HCT116 (cell line): Measurements from ENCODE around the gene SEMA5A. TPM values are rescaled to one million over a fixed set of nuclear protein-coding genes. Genes with fewer than 3 reads are reported as not detected.

ENCODE experiments used
- ATAC-seq: fragments of 200-7000 bp; cut with Tn5 transposase; 2 replicates; pipeline ENCODE4 v1.9.1; 2020; ENCODE audit warnings: mild to moderate bottlenecking, moderate library complexity
- BruUV-seq: library from RNA; stranded (reverse); fragments of 400-500 nt; replicated peaks from 2 replicates; lab custom pipeline; 2021; lab: Mats Ljungman, UMichigan
- CTCF ChIA-PET: fragments of 300-600 bp; sonication (Branson Sonifier 250); formaldehyde crosslinking; loops from one replicate; lab custom pipeline; 2021; ENCODE audit warnings: antibody characterized with exemption; lab: Charles Lee
- POLR2A ChIA-PET: fragments of 300-600, 350-600 bp; sonication (Branson Sonifier 250); formaldehyde crosslinking; loops from one replicate; lab custom pipeline; 2021; ENCODE audit warnings: antibody characterized with exemption; lab: Charles Lee
- RAD21 ChIA-PET, 2 experiments: fragments of 300-600 bp; sonication (Branson Sonifier 250); formaldehyde crosslinking; loops; one replicate each; lab custom pipeline; 2023; ENCODE audit warnings: low total read pairs in 2 of 2; ENCODE audit not compliant: uncharacterized antibody in 2 of 2, unreplicated experiment in 2 of 2, low non-redundant PET in 1 of 2; lab: Charles Lee
- DNase-seq: peaks from one replicate; pipeline ENCODE4 v3.0.0-alpha.2; 2010; ENCODE audit warnings: low read depth, low spot score
- H2AFZ ChIP-seq: fragments of 200-600 bp; shearing (Covaris generic), sonication (generic); 2 replicates; pipeline ENCODE4 v1.6.1; 2017; ENCODE audit warnings: low read depth, mixed run types, mixed read lengths, antibody characterized with exemption, low read length; ENCODE audit not compliant: poor library complexity, severe bottlenecking
- H3K27ac ChIP-seq: 2 replicates; pipeline ENCODE4 v1.5.1; 2012; ENCODE audit warnings: low read depth, low read length
- H3K27me3 ChIP-seq: fragments of 200-600 bp; sonication (generic); 2 replicates; pipeline ENCODE4 v1.6.1; 2016; ENCODE audit warnings: mixed run types, low read length, mixed read lengths; ENCODE audit not compliant: insufficient read depth
- H3K36me3 ChIP-seq, 2 experiments: fragments of 200-500 bp in 1 of 2; fragments of 200-600 bp in 1 of 2; sonication (Bioruptor generic) in 1 of 2; sonication (generic) in 1 of 2; 2 replicates each; pipeline versions ENCODE4 v1.5.1 to v1.6.1; 2014 to 2016; ENCODE audit warnings: low read length in 2 of 2, inconsistent platforms in 1 of 2, mixed read lengths in 1 of 2, mixed run types in 1 of 2; ENCODE audit not compliant: insufficient read depth in 2 of 2, control insufficient read depth in 1 of 2
- H3K4me1 ChIP-seq, 2 experiments: fragments of 200-600 bp in 1 of 2; sonication (generic) in 1 of 2; 2 replicates each; pipeline versions ENCODE4 v1.5.1 to v1.6.1; 2012 to 2017; ENCODE audit warnings: low read length in 2 of 2, inconsistent platforms in 1 of 2, mild to moderate bottlenecking in 1 of 2, mixed read lengths in 1 of 2, mixed run types in 1 of 2, moderate library complexity in 1 of 2; ENCODE audit not compliant: insufficient read depth in 2 of 2, control insufficient read depth in 1 of 2
- H3K4me2 ChIP-seq: fragments of 200-600 bp; sonication (generic); 2 replicates; pipeline ENCODE4 v1.6.1; 2017; ENCODE audit warnings: mixed run types, low read length, mixed read lengths
- H3K4me3 ChIP-seq, 2 experiments: fragments of 200-600 bp in 1 of 2; sonication (generic) in 1 of 2; replicated peaks in 1 of 2; 2 replicates each; pipeline ENCODE4 v1.5.1; 2011 to 2016; ENCODE audit warnings: low read length in 2 of 2, control low read depth in 1 of 2, low read depth in 1 of 2, mild to moderate bottlenecking in 1 of 2, mixed read lengths in 1 of 2, mixed run types in 1 of 2
- H3K79me2 ChIP-seq: fragments of 200-600 bp; sonication (generic); 2 replicates; pipeline ENCODE4 v1.6.1; 2017; ENCODE audit warnings: mild to moderate bottlenecking, mixed run types, low read length, moderate library complexity, mixed read lengths; ENCODE audit not compliant: insufficient read depth
- H3K9ac ChIP-seq: fragments of 200-600 bp; sonication (generic); 2 replicates; pipeline ENCODE4 v1.6.1; 2016; ENCODE audit warnings: low read length, mixed read lengths
- H3K9me2 ChIP-seq: fragments of 200-600 bp; sonication (generic), shearing (Covaris generic); 2 replicates; pipeline ENCODE4 v1.6.1; 2017; ENCODE audit warnings: mixed run types, mild to moderate bottlenecking, moderate library complexity; ENCODE audit not compliant: insufficient read depth
- H3K9me3 ChIP-seq, 2 experiments: fragments of 200-500 bp in 1 of 2; fragments of 200-600 bp in 1 of 2; sonication (Bioruptor generic) in 1 of 2; sonication (generic) in 1 of 2; 2 replicates each; pipeline ENCODE4 v1.6.1; 2014 to 2017; ENCODE audit warnings: low read length in 2 of 2, mixed read lengths in 2 of 2, inconsistent platforms in 1 of 2, low read depth in 1 of 2, mild to moderate bottlenecking in 1 of 2, mixed run types in 1 of 2, moderate library complexity in 1 of 2; ENCODE audit not compliant: control insufficient read depth in 1 of 2, insufficient read depth in 1 of 2
- H4K20me1 ChIP-seq: fragments of 200-600 bp; sonication (generic), shearing (Covaris generic); 2 replicates; pipeline ENCODE4 v1.6.1; 2017; ENCODE audit warnings: mixed run types, mild to moderate bottlenecking, moderate library complexity; ENCODE audit not compliant: insufficient read depth
- CEBPB ChIP-seq: IDR thresholded peaks from 2 replicates; pipeline ENCODE4 v1.6.1; 2012; ENCODE audit warnings: low read depth
- EGR1 ChIP-seq: IDR thresholded peaks from 2 replicates; pipeline ENCODE4 v1.6.1; 2012; ENCODE audit warnings: low read depth
- ELF1 ChIP-seq: IDR thresholded peaks from 2 replicates; pipeline ENCODE4 v1.6.1; 2012; ENCODE audit warnings: low read depth, borderline replicate concordance
- EZH2 ChIP-seq: fragments of 200-600 bp; sonication (generic); IDR thresholded peaks from 2 replicates; pipeline ENCODE4 v1.6.1; 2017; ENCODE audit warnings: antibody characterized with exemption, mixed run types
- EZH2phosphoT487 ChIP-seq: fragments of 200-600 bp; IDR thresholded peaks from 2 replicates; pipeline ENCODE4 v1.6.1; 2018; ENCODE audit warnings: antibody characterized with exemption, borderline replicate concordance
- FOSL1 ChIP-seq: IDR thresholded peaks from 2 replicates; pipeline ENCODE4 v1.6.1; 2012; ENCODE audit warnings: low read depth
- RAD21 ChIP-seq: IDR thresholded peaks from 2 replicates; pipeline ENCODE4 v1.6.1; 2012; ENCODE audit warnings: low read depth, mild to moderate bottlenecking
- SIN3A ChIP-seq: IDR thresholded peaks from 2 replicates; pipeline ENCODE4 v1.6.1; 2012; ENCODE audit warnings: low read depth
- SP1 ChIP-seq: IDR thresholded peaks from 2 replicates; pipeline ENCODE4 v1.6.1; 2012; ENCODE audit warnings: low read depth
- SRF ChIP-seq: IDR thresholded peaks from 2 replicates; pipeline ENCODE4 v1.6.1; 2012; ENCODE audit warnings: low read depth
- ZNF274 ChIP-seq: fragments of 200-500 bp; sonication (Bioruptor generic); IDR thresholded peaks from 2 replicates; pipeline ENCODE4 v1.6.1; 2014; ENCODE audit warnings: mild to moderate bottlenecking, low read depth, low read length, inconsistent platforms
- intact Hi-C: fragments of 100-400 bp; cut with micrococcal nuclease; formaldehyde crosslinking; loops from 2 replicates; pipeline ENCODE4 v1.10.0; 2022
- total RNA-seq: library from RNA; stranded (reverse); gene quantifications from one replicate; pipeline ENCODE4 v1.2.1, GENCODE V29; 2021; ENCODE audit not compliant: unreplicated experiment
- TF ChIP-seq, protein P1 (sequence below): IDR thresholded peaks from 2 replicates; pipeline ENCODE4 v1.6.1; 2012; ENCODE audit warnings: low read depth
- TF ChIP-seq, protein P2 (sequence below): IDR thresholded peaks from 2 replicates; pipeline ENCODE4 v1.6.1; 2012
- TF ChIP-seq, protein P3 (sequence below): IDR thresholded peaks from 2 replicates; pipeline ENCODE4 v1.6.1; 2012

The SEMA5A gene
- total RNA-seq, 1 experiment from 2014 or later, result 0.02 TPM

DNA sequence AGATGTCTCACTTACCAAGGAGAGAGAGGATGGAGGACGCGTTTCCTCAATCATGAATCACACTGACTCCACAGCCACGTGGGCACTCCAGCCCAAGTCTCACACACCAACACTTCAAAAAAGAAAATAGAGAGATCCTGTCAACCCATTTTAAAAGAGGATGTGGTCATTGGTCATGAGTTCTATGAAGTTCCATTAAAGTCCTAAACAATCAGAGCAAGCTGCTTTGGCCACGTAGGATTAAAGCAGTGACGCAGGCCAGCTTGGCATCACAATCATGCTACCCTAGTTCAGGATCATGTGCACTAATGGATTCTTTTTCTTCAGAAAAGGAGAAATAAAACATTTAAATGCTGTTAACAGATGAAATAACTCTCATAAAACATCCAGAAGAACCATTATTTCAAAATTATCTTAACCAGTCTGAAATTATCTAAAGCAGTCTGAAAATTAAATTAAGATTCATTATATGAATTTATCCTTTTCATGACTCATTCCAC lies 108.1 kb downstream of the SEMA5A start:
- ChIA-PET CTCF (no interaction called here), RAD21 (no interaction called here), POLR2A (no interaction called here)
- no peaks in the 10 kb centered on the region for H3K9me2 ChIP-seq
- no peak overlapping the region for H3K27ac ChIP-seq
- H3K4me1 ChIP-seq, result no peaks in the 10 kb centered on the region
- intact Hi-C loops, result no loop called here
- no peak for DNase-seq
- H3K36me3 ChIP-seq, result no peaks in the 10 kb centered on the region
- ATAC-seq, result no peak
- BruUV-seq, result no TSS peak
- no peaks in the 10 kb centered on the region for H4K20me1 ChIP-seq
- H3K9me3 ChIP-seq, result peaks cover 2 to 25% of the 10 kb centered on the region in 2 experiments; a peak in 2 of 4 replicates
- TF ChIP-seq ELF1, result no peak
- TF ChIP-seq SIN3A, result no peak
- no peak for TF ChIP-seq EZH2
- TF ChIP-seq, protein P1, sequence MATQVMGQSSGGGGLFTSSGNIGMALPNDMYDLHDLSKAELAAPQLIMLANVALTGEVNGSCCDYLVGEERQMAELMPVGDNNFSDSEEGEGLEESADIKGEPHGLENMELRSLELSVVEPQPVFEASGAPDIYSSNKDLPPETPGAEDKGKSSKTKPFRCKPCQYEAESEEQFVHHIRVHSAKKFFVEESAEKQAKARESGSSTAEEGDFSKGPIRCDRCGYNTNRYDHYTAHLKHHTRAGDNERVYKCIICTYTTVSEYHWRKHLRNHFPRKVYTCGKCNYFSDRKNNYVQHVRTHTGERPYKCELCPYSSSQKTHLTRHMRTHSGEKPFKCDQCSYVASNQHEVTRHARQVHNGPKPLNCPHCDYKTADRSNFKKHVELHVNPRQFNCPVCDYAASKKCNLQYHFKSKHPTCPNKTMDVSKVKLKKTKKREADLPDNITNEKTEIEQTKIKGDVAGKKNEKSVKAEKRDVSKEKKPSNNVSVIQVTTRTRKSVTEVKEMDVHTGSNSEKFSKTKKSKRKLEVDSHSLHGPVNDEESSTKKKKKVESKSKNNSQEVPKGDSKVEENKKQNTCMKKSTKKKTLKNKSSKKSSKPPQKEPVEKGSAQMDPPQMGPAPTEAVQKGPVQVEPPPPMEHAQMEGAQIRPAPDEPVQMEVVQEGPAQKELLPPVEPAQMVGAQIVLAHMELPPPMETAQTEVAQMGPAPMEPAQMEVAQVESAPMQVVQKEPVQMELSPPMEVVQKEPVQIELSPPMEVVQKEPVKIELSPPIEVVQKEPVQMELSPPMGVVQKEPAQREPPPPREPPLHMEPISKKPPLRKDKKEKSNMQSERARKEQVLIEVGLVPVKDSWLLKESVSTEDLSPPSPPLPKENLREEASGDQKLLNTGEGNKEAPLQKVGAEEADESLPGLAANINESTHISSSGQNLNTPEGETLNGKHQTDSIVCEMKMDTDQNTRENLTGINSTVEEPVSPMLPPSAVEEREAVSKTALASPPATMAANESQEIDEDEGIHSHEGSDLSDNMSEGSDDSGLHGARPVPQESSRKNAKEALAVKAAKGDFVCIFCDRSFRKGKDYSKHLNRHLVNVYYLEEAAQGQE, result no peak
- TF ChIP-seq, protein P2, sequence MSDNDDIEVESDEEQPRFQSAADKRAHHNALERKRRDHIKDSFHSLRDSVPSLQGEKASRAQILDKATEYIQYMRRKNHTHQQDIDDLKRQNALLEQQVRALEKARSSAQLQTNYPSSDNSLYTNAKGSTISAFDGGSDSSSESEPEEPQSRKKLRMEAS, result no peak
- no peak for TF ChIP-seq ZNF274
- TF ChIP-seq, protein P3, sequence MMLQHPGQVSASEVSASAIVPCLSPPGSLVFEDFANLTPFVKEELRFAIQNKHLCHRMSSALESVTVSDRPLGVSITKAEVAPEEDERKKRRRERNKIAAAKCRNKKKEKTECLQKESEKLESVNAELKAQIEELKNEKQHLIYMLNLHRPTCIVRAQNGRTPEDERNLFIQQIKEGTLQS, result no peak
- TF ChIP-seq CEBPB, result no peak
- no peak for TF ChIP-seq SP1
- TF ChIP-seq EGR1, result no peak
- no peak for TF ChIP-seq SRF
- no peak for TF ChIP-seq EZH2phosphoT487
- TF ChIP-seq RAD21, result no peak
- TF ChIP-seq FOSL1, result no peak
- no peak overlapping the region for H3K4me2 ChIP-seq
- no peaks in the 10 kb centered on the region for H3K79me2 ChIP-seq
- H2AFZ ChIP-seq, result no peak overlapping the region
- no peak overlapping the region for H3K4me3 ChIP-seq
- H3K9ac ChIP-seq, result no peak overlapping the region
- no peaks in the 10 kb centered on the region for H3K27me3 ChIP-seq
